Renal cortical epithelial cell (primary cell): Measurements from ENCODE around the gene ATAD3B. TPM values are rescaled to one million over a fixed set of nuclear protein-coding genes. Genes with fewer than 3 reads are reported as not detected.
"Not testable (repeated sequence)": the region's sequence is repeated elsewhere in the genome, so short reads cannot be mapped to it uniquely, and the experiment has no call there.

Experiments
- DNase-seq: peaks from one replicate; pipeline ENCODE4 v3.0.0-alpha.2; 2011; ENCODE audit warnings: low read depth
- total RNA-seq: library from RNA; depleted of rRNA; stranded (reverse); fragments of >200 nt; gene quantifications from 2 replicates; pipeline ENCODE4 v1.2.3, GENCODE V29; 2014

The ATAD3B gene
- total RNA-seq, 1 donor from 2014 or later = 12.2 TPM

DNA sequence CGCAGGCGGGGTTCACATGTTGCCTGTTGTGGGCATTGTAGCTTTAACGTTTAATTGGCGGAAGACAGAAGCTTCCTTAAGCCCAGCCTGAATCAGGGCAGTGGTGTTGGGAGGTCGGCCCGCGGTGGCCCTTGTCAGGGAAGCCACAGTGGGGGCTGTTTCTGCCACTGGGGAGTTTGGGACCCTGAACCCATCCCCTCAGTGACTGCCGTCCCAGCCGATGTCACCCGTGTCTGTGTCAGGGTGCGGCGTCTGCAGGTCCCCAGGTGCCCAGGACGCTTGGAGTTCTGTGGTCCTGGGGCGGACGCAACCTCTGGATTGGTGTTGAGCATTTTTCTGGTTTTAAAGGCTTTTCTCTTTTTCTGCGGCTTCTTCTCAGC, 8.9 kb downstream of the ATAD3B start:
- DNase-seq = not testable (repeated sequence)

- DNase-seq = not testable (repeated sequence)
Observed at GRCh38 chr1:1481811-1482210, 10.2 kb downstream of the ATAD3B start.

GRCh38 chr1:1482856-1483255, 11.3 kb downstream of the ATAD3B start:
- no peak for DNase-seq

DNA sequence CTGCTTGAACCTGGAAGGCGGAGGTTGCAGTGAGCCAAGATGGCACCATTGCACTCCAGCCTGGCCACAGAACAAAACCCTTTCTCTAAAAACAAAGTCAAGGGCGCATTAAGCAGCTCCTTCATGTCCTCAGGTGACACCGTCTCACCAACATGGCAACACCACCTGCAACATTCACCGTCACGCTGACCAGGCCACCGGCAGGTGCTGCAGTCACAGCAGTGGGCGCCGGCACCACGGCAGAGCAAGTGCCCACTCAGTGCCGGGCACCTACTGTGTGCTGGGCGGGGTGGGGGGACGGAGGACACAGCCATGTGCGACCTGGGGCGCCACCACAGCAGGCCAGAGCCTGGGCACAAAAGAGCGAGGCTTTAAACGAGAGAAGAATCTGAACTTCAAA, 12.1 kb downstream of the ATAD3B start:
- no peak for DNase-seq

- not testable (repeated sequence) for DNase-seq
Observed at GRCh38 chr1:1484976-1485750, 13.6 kb downstream of the ATAD3B start.

DNA sequence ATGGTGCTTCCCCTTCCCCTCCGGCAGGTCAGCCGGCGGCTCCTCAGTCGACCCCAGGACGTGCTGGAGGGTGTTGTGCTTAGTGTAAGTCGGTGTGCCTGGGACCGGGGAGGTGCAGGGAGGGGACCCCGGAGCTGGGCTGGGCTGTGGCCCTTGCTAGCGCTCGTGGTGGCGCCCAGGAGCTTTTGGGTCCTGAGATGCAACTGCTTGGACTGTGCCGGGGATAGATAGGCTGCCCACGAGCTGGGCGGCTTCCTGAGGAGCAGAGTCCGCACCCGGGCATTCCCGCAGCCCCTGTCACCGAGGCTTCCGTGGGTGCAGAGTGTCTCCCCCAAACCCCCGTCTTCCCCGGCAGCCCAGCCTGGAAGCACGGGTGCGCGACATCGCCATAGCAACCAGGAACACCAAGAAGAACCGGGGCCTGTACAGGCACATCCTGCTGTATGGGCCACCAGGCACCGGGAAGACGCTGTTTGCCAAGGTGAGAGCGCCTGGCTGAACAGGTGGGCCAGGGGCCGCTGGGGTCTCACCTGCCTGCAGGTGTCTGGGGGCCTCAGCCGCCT, 14.3 kb downstream of the ATAD3B start:
- DNase-seq = not testable (repeated sequence)

GRCh38 chr1:1487701-1488100, 16.1 kb downstream of the ATAD3B start:
- DNase-seq = no peak

DNA sequence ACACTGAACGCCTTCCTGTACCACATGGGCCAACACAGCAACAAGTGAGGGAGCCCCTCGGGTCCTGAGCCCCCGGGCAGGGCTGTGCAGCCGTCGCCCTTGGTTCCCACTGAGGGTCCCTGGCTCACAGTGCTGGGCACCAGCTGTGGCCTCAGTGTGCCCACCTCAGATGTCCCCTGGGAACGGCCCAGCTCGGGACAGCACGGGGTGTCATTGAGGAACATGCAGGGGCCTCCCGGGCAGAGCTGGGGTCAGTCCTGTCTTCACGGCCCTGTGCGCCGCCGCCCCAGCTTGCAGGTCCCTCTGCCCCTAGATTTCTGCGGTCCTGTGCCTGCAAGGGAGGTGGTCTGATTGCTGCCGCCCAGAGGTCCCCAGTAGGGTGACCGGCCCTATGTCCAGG, 17.7 kb downstream of the ATAD3B start:
- DNase-seq = no peak

- no peak for DNase-seq
Observed at GRCh38 chr1:1489861-1490260, 18.3 kb downstream of the ATAD3B start.

DNA sequence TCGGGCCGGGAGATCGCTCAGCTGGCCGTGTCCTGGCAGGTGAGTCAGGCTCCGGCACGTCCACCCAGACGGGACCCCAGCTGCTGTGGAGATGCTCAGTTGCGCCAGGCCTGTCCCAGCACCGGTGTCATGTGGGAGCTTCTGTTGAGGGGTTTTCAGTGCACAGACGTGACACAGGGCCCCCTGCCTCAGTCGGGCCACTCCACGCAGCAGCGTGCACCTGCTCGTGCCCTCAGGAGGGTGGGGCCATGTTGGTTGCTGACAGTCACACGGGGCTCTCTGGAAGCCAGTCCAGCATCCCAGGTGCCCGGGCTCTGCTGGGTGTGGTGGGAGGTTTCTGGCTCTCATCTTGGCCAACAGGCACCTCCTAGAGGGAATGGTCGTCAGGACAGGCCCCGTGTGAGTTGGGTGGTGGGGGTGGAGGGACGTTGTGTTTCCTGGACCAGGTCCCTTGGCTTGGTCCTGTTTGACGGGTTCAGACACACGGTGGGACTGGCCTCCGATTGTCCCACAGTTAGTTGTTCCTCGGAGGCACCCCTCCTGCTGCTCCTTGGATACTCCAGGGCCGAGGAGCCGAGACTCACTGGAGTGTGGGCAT, 19.2 kb downstream of the ATAD3B start:
- DNase-seq = no peak

GRCh38 chr1:1491601-1492000, 20.0 kb downstream of the ATAD3B start:
- DNase-seq = no peak

DNA sequence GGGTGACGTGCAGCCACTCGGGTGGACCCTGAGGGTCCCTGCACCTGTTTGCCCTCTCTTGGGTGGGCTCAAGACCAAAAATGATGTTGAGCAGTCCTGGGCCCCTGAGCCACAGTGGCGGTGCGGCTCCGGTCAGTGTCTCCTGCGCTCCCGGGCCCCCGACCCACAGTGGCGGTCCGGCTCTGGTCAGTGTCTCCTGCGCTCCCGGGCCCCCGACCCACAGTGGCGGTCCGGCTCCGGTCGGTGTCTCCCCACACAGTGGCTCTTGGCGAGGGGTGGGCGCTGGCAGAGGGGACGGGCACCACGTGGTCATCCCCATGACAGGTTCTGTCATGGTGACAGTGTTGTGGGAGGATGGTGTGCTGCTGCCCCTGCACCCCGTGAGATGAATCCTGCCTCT, 22.7 kb downstream of the ATAD3B start:
- not testable (repeated sequence) for DNase-seq

DNA sequence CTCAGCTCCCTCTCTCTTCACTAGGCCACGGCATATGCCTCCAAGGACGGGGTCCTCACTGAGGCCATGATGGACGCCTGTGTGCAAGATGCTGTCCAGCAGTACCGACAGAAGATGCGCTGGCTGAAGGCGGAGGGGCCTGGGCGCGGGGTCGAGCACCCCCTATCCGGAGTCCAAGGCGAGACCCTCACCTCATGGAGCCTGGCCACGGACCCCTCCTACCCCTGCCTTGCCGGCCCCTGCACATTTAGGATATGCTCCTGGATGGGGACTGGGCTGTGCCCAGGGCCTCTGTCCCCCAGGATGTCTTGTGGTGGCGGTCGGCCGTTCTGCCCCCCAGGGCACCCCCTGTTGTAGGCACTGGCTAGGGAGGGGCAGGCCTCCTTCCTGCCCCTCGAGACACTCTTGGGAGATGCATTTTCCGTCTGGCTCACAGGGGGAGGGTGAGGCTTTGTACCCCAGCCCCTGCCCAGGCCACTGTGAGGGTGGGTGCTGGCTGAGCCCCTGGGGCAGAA, 24.0 kb downstream of the ATAD3B start:
- DNase-seq = not testable (repeated sequence)

DNA sequence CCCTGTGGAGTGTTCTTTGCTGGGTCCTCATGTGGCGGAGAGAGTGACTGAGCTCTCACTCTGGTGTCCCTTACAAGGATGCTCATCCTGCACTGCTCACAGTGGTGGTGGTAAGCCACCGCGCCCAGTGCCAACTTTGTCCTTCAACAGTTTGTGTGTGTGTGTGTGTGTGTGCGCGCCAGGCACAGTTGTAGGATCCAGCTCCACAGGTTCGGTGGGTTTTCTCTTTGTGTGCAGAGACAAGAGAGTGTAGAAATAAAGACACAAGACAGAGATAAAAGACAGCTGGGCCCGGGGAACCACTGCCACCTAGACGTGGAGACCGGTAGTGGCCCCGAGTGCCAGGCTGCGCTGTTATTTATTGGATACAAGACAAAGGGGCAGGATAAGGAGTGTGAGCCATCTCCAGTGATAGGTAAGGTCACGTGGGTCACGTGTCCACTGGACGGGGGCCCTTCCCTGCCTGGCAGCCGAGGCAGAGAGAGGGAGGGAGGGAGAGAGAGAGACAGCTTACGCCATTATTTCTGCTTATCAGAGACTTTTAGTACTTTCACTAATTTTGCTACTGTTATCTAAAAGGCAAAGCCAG, 33.3 kb downstream of the ATAD3B start:
- DNase-seq = peak; percentile 35

GRCh38 chr1:1505366-1505798, 33.8 kb downstream of the ATAD3B start:
- DNase-seq = not testable (repeated sequence)

DNA sequence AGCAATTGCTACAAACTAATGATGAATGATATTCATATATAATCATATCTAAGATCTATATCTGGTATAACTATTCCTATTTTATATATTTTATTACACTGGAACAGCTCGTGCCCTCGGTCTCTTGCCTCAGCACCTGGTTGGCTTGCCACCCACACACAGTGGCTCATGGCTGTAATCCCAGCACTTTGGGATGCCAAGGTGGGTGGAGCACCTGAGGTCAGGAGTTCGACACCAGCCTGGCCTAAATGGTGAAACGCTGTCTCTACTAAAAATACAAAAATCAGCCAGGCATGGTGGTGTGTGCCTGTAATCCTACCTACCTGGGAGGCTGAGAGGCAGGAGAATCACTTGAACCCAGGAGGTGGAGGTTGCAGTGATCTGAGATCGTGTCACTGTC, 34.2 kb downstream of the ATAD3B start:
- DNase-seq = not testable (repeated sequence)

GRCh38 chr1:1507305-1507704, 35.7 kb downstream of the ATAD3B start:
- DNase-seq = no peak

DNA sequence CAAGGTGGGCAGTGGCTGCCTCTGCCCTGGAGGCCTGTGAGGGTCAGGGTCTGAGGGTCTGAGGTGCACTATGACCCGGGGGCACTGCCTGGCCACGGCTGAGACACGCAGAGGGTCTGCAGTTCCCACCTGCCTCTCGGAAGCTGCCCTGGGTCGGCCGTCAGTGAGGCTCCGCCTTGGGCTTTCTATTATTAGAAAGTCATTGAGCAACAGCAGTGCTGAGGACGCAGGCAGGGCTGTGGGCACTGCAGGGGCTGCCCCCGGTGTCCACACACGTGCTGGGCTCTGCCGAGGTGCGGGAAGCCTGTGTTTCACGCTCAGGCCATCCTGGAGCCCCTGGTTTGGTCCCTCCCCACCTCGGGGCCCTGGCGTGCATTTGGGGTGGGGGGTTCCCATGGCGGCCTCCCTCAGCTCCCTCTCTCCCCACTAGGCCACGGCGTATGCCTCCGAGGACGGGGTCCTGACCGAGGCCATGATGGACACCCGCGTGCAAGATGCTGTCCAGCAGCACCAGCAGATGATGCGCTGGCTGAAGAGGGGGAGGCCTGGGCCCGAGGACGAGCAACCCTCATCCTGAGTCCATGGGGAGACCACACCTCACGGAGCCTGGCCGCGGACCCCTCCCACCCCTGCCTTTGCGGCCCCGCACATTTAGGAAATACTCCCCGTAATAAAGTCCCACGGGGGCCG, 37.4 kb downstream of the ATAD3B start:
- DNase-seq = not testable (repeated sequence)

DNA sequence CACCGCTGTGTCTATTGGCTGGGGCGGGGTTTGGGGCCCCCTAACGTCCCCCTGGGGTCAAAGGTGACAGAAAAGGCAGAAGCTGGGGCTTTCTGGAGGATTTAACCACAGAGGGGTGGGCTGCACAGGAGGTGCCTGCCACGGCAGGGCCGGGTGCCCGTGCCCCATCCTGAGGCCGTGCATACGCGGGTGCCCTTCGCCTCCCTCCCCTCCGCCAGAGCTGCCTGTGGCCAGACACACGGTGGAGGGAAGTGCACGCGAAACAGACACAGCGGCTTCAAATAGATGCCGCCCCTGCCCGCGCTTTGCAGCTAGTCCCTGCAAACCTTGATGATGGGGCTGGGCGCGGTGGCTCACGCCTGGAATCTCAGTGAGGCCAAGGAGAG, 37.9 kb downstream of the ATAD3B start:
- DNase-seq = not testable (repeated sequence)

- DNase-seq = peak; percentile 16
Observed at GRCh38 chr1:1510912-1511532, 39.5 kb downstream of the ATAD3B start.

- peak; percentile 90 for DNase-seq
Observed at GRCh38 chr1:1511533-1512285, 40.1 kb downstream of the ATAD3B start, which contains the start of gene ATAD3A. ATAD3A (plus strand) TSS chr1:1512162; CDS start chr1:1512269, 107 bp downstream.
